Prostate gland (tissue), 2 donors: ENCODE data around the gene GALNTL6.

Source experiments
- CTCF ChIP-seq, 4 experiments: fragments of 200-600 bp in 2 of 4; fragments of 450-650 bp in 2 of 4; sonication (generic) in 2 of 4; IDR thresholded peaks; 1 replicate in 3 of 4; 2 replicates in 1 of 4; pipeline ENCODE4 v1.5.1; 2016 to 2019; ENCODE audit warnings: antibody characterized with exemption in 4 of 4, mild to moderate bottlenecking in 2 of 4, moderate library complexity in 2 of 4
- POLR2A ChIP-seq: fragments of 450-650 bp; IDR thresholded peaks from one replicate; pipeline ENCODE4 v1.6.1; 2016; ENCODE audit warnings: antibody characterized with exemption, mild to moderate bottlenecking

GRCh38 chr4:172691552-172691951 is 878.3 kb downstream of the GALNTL6 start:
- TF ChIP-seq CTCF (IDR thresholded peaks at IDR 0.05) (no peak), POLR2A (no peak)
